ENCODE measurements around the gene DENR. TPM values are rescaled to one million over a fixed set of nuclear protein-coding genes. Genes with fewer than 3 reads are reported as not detected.
A peak's percentile ranks its signal among the peaks of the same experiment; 100 is the strongest.

DENR gene
- total RNA-seq, 1 experiment from 2014 or later: 83.2 TPM

DNA sequence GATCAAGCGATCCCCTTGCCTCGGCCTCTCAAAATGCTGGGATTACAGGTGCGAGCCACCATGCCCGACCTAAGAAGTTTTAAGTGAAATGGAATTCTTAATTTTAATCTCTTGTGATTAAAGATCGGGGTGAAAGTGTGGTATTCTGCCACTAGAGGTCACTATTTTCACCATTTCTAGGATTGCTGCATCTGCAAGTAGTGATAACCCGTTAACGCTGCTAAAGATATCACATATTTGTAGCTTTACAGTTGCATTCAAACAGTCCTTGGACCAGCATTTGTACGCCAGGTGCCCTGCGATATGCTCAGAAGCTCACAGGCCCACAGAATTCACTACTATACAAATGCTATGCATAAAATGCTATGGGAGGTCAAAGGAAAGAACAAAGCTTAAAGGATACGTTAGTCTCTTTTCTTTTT, 41.1 kb downstream of the DENR start:
- Mint-ChIP-seq H3K36me3 (ENCODE audit: insufficient read depth, unreplicated experiment) (no peaks in the 10 kb centered on the region), H3K27ac (ENCODE audit: unreplicated experiment) (no peak overlapping the region), H3K9me3 (ENCODE audit: unreplicated experiment) (no peaks in the 10 kb centered on the region), H3K4me3 (ENCODE audit: unreplicated experiment) (no peak overlapping the region), H3K27me3 (ENCODE audit: insufficient read depth, unreplicated experiment) (no peaks in the 10 kb centered on the region), H3K4me1 (ENCODE audit: low read depth, unreplicated experiment) (no peaks in the 10 kb centered on the region)
- H3K9me3 ChIP-seq: no peaks in the 10 kb centered on the region
- ChIA-PET POLR2A (no interaction called here), CTCF (interaction anchor here (0.6 to 1.4 kb wide), 10 partner anchors 9 to 181 kb away, joined by 3 to 5 read pairs (median 4); partner anchors contain the start of genes HIP1R and OGFOD2)
- H3K27me3 ChIP-seq (replicated peaks; ENCODE audit: control insufficient read depth, insufficient read depth, low read length): no peaks in the 10 kb centered on the region
- no peak overlapping the region for H3K4me3 ChIP-seq (ENCODE audit: low read depth, low read length)
- intact Hi-C loops (cut with micrococcal nuclease; ENCODE audit: unreplicated experiment): loop anchor here (1.0 to 2.0 kb wide), 2 partner anchors 41 to 159 kb away; partner anchors contain the start of gene HIP1R
- no peaks in the 10 kb centered on the region for H3K36me3 ChIP-seq (ENCODE audit: control insufficient read depth, insufficient read depth, low read length)
- no TSS peak for BruUV-seq (replicated peaks)
- TF ChIP-seq, protein P1, sequence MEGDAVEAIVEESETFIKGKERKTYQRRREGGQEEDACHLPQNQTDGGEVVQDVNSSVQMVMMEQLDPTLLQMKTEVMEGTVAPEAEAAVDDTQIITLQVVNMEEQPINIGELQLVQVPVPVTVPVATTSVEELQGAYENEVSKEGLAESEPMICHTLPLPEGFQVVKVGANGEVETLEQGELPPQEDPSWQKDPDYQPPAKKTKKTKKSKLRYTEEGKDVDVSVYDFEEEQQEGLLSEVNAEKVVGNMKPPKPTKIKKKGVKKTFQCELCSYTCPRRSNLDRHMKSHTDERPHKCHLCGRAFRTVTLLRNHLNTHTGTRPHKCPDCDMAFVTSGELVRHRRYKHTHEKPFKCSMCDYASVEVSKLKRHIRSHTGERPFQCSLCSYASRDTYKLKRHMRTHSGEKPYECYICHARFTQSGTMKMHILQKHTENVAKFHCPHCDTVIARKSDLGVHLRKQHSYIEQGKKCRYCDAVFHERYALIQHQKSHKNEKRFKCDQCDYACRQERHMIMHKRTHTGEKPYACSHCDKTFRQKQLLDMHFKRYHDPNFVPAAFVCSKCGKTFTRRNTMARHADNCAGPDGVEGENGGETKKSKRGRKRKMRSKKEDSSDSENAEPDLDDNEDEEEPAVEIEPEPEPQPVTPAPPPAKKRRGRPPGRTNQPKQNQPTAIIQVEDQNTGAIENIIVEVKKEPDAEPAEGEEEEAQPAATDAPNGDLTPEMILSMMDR (IDR thresholded peaks at IDR 0.05; ENCODE audit: insufficient read depth in 1 of 2, low read depth in 1 of 2, low read length in 1 of 2, severe bottlenecking in 1 of 2, unreplicated experiment in 1 of 2): peak; percentile 62 to 77
- DNase-seq: peak in 1 of 2 experiments; percentile 34
- H3K4me1 ChIP-seq: no peaks in the 10 kb centered on the region

DNA sequence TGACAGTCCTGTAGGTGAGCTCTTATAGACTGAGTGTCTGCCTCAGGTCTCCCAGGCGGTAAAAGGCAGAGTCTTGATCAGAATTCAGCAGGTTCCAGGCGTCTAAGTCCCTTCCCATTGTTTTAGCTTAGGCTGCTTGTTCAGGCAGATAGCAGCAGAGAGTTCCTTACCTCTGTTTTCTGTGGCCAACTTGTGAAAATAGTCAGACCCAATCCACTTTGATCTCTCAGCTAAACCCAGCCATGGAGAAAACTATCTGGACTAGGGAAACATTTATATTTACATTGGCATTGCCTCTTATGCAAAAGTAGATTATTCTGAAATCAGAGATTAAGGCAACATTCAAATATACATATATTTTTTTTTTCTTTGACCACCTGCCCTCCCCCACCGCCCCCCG, 43.2 kb downstream of the DENR start:
- intact Hi-C loops (cut with micrococcal nuclease; ENCODE audit: unreplicated experiment): no loop called here
- H3K27ac Mint-ChIP-seq (ENCODE audit: unreplicated experiment): no peak overlapping the region

GRCh38 chr12:122799641-122800243, 47.1 kb downstream of the DENR start:
- intact Hi-C loops (cut with micrococcal nuclease; ENCODE audit: unreplicated experiment): no loop called here
- H3K27ac Mint-ChIP-seq (ENCODE audit: unreplicated experiment): no peak overlapping the region
- H3K9me3 ChIP-seq: no peaks in the 10 kb centered on the region
- POLR2A ChIA-PET: no interaction called here
- no peaks in the 10 kb centered on the region for H3K27me3 Mint-ChIP-seq (ENCODE audit: insufficient read depth, unreplicated experiment)
- TF ChIP-seq, protein P1 (IDR thresholded peaks at IDR 0.05; ENCODE audit: insufficient read depth in 1 of 2, low read depth in 1 of 2, low read length in 1 of 2, severe bottlenecking in 1 of 2, unreplicated experiment in 1 of 2): no peak
- no peaks in the 10 kb centered on the region for H3K4me1 Mint-ChIP-seq (ENCODE audit: low read depth, unreplicated experiment)
- CTCF ChIA-PET: no interaction called here
- H3K27me3 ChIP-seq (replicated peaks; ENCODE audit: control insufficient read depth, insufficient read depth, low read length): no peaks in the 10 kb centered on the region
- no peak overlapping the region for H3K4me3 ChIP-seq (ENCODE audit: low read depth, low read length)
- DNase-seq: no peak
- no peak overlapping the region for H3K4me3 Mint-ChIP-seq (ENCODE audit: unreplicated experiment)
- BruUV-seq (replicated peaks): no TSS peak
- no peaks in the 10 kb centered on the region for H3K36me3 ChIP-seq (ENCODE audit: control insufficient read depth, insufficient read depth, low read length)
- no peaks in the 10 kb centered on the region for H3K9me3 Mint-ChIP-seq (ENCODE audit: unreplicated experiment)
- H3K4me1 ChIP-seq: no peaks in the 10 kb centered on the region
- H3K36me3 Mint-ChIP-seq (ENCODE audit: insufficient read depth, unreplicated experiment): no peaks in the 10 kb centered on the region

More for the DNA sequence above, 43.2 kb downstream of the DENR start:
- Histone ChIP-seq H3K27me3 (replicated peaks; ENCODE audit: control insufficient read depth, insufficient read depth, low read length) (no peaks in the 10 kb centered on the region), H3K36me3 (ENCODE audit: control insufficient read depth, insufficient read depth, low read length) (no peaks in the 10 kb centered on the region), H3K4me3 (ENCODE audit: low read depth, low read length) (no peak overlapping the region), H3K4me1 (no peaks in the 10 kb centered on the region), H3K9me3 (no peaks in the 10 kb centered on the region)
- no TSS peak for BruUV-seq (replicated peaks)
- POLR2A ChIA-PET: no interaction called here
- no peak for DNase-seq
- TF ChIP-seq, protein P1 (IDR thresholded peaks at IDR 0.05; ENCODE audit: insufficient read depth in 1 of 2, low read depth in 1 of 2, low read length in 1 of 2, severe bottlenecking in 1 of 2, unreplicated experiment in 1 of 2): no peak
- CTCF ChIA-PET: interaction anchor here (1.2 kb wide), 1 partner anchor 23 kb away, joined by 3 read pairs; no protein-coding TSS in a partner anchor
- H3K4me3 Mint-ChIP-seq (ENCODE audit: unreplicated experiment): no peak overlapping the region
- H3K9me3 Mint-ChIP-seq (ENCODE audit: unreplicated experiment): no peaks in the 10 kb centered on the region
- no peaks in the 10 kb centered on the region for H3K27me3 Mint-ChIP-seq (ENCODE audit: insufficient read depth, unreplicated experiment)
- no peaks in the 10 kb centered on the region for H3K36me3 Mint-ChIP-seq (ENCODE audit: insufficient read depth, unreplicated experiment)
- no peaks in the 10 kb centered on the region for H3K4me1 Mint-ChIP-seq (ENCODE audit: low read depth, unreplicated experiment)
